GM19397 (cell line): ENCODE measurements around the gene TTC31.
"Not testable (repeated sequence)": the region's sequence is repeated elsewhere in the genome, so short reads cannot be mapped to it uniquely, and the experiment has no call there.

Experiments used
- ATAC-seq: cut with Tn5 transposase; IDR thresholded peaks from one replicate; pipeline ENCODE4 v1.9.1; 2021; ENCODE audit warnings: mild to moderate bottlenecking, moderate library complexity; ENCODE audit not compliant: unreplicated experiment

Gene TTC31

DNA sequence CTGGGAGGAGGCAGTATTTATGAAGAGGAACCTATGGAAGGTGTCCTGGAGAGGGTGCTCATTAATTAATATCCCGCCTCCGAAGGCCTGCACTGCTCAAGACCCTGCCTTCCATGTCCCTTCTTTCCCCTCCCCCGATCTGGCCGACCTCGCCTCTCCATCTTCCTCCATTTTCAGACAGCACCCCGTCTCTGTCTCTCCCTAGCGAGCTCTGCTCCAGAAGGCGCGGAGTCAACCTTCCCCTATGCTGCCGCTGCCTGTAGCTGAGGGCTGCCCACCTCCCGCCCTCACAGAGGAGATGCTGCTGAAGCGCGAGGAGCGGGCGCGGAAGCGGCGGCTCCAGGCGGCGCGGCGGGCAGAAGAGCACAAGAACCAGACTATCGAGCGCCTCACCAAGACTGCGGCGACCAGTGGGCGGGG lies 25.7 kb upstream of the TTC31 start:
- ATAC-seq = no peak

DNA sequence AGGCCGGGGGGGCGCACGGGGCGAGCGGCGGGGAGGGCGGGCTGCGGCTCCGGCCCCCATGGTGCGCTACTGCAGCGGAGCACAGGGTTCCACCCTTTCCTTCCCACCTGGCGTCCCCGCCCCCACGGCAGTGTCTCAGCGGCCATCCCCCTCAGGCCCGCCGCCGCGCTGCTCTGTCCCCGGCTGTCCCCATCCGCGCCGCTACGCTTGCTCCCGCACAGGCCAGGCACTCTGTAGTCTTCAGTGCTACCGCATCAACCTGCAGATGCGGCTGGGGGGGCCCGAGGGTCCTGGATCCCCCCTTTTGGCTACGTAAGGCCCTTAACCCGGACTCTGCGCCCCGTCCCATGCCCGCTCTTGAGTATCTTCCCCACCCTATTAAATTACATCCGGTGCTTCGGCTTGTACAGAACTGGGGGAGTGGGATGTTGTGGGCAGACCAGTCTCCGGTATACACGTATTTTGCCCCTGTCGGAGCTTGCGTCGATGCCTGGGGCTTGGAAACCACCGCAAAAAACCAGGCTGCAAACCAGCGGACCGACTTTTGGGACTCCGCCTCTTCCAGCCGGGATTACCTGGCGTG lies 25.2 kb upstream of the TTC31 start:
- ATAC-seq = peak; percentile 37

DNA sequence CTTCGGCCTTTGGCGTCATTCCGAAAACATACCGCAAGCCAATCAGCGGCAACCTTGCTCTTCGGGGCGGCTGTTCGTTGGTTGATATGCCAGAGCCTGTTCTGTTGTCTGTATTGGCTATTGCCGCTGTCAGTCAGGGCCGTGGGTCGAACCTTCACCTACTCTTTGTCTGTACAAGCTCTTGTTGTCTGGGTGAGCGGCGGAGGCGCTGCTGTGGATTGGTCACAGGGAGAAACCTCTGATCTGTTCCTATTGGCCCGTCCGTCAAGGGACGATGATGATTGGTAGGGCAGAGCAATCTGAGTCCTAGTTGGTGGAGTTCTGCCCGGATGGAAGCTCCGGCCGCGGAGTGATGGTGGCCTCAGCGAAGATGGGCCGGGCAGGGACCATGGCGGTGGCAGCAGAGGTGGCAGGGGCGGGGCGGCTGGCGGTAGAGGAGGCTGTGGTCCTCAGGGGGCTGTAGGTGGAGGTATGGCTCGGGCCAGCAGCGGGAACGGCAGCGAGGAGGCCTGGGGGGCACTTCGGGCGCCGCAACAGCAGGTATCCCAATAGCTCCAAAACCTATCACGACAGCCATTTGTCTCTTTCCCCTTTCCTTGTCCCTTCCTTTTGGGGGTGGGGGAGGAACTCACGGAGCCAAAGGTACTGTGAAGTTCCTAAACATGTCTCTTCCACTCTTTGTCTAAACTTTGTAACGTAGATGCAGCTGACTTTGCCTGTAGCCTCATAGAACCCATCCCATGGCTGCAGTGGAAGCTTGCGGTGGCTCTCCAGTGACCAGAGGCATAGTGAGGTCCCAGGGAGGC lies 24.5 kb upstream of the TTC31 start, which contains the start of gene WBP1:
Gene WBP1, plus strand, starts transcription at position 307 of the 806 bp plus-strand sequence. Its CDS starts 165 bp downstream, at position 472.
- peak; percentile 78 for ATAC-seq

DNA sequence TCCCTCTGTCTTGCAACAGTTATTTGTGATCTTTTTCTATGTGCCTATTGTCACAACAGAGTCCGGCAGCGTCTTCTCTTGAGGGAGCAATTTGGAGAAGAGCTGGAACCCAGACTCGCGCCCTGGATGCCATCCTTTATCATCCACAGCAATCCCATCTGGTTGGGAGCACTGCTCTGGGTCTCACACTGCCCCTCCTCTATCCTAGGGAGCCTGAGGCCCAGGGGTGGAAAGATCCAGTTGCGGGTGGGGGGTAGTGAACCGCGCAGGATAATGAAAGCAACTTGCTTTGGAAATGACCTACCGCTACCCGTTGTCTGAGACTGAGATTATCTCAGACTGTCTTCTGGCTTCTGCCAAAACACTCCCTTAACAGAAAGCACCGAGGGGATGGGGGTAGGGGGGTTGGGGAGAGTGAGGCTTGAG lies 23.9 kb upstream of the TTC31 start:
- ATAC-seq = no peak

DNA sequence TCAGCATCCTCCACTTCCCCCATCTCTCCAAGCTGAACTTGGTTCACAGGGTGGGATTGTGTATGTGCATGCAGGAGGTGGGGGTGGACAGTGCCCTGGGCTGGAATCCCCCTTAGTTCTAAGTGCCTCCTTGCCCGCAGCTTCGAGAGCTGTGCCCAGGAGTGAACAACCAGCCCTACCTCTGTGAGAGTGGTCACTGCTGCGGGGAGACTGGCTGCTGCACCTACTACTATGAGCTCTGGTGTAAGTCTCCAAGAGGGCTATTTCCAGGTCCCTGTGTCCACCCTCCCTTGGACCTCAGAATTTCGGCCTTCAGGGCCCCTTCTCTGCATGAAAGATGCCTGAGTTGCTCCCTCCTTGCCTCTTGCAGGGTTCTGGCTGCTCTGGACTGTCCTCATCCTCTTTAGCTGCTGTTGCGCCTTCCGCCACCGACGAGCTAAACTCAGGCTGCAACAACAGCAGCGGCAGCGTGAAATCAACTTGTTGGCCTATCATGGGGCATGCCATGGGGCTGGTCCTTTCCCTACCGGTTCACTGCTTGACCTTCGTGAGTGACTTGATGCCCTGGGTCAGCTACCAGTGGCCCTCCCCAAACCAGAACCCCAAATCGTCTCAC lies 23.3 kb upstream of the TTC31 start:
- ATAC-seq = not testable (repeated sequence)

DNA sequence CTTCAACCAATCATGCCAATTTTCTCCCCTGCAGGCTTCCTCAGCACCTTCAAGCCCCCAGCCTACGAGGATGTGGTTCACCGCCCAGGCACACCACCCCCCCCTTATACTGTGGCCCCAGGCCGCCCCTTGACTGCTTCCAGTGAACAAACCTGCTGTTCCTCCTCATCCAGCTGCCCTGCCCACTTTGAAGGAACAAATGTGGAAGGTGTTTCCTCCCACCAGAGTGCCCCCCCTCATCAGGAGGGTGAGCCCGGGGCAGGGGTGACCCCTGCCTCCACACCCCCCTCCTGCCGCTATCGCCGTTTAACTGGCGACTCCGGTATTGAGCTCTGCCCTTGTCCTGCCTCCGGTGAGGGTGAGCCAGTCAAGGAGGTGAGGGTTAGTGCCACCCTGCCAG lies 22.7 kb upstream of the TTC31 start:
- not testable (repeated sequence) for ATAC-seq

DNA sequence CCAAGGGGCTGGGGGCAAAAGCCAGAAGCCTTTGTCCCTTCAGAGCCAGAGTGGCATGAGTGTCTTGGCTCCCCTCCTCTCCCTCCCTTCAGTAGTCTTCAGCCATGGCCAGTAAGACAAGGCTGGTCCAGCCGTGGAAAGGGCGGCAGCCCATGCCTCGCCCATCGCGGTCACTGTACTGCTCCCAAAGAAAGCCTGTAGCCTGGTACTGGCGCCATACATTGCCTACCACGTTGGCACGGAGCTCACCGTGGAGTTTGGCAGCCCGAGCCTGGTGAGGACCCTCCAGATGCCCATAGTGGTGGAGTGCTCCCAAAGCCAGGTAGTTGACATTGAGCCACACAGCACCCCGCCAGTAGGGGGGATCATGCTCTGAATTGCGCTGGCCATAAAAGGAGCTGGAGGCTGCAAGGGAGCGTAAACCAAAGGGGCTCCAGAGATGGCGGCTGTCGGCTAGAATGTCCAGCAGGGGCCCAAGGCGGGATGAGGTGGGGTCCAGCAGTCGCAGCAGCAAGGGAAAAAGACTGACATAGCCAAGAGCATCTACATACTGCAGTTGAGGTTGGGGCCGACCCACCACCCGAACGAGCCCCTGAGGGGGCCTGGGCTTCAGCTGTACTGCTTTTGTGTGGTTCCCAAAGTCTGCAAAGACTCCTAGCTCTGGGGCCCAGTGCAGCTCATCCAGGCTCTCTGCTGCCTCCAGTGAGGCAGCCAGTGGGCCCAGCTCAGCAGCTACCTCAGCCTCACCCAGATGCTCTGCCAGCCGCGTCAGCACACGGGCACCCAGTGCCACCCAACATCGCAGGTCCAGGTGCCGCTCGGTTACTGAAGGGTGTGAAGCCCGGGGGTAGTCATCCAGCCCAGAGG lies 21.5 kb upstream of the TTC31 start:
- no peak for ATAC-seq

DNA sequence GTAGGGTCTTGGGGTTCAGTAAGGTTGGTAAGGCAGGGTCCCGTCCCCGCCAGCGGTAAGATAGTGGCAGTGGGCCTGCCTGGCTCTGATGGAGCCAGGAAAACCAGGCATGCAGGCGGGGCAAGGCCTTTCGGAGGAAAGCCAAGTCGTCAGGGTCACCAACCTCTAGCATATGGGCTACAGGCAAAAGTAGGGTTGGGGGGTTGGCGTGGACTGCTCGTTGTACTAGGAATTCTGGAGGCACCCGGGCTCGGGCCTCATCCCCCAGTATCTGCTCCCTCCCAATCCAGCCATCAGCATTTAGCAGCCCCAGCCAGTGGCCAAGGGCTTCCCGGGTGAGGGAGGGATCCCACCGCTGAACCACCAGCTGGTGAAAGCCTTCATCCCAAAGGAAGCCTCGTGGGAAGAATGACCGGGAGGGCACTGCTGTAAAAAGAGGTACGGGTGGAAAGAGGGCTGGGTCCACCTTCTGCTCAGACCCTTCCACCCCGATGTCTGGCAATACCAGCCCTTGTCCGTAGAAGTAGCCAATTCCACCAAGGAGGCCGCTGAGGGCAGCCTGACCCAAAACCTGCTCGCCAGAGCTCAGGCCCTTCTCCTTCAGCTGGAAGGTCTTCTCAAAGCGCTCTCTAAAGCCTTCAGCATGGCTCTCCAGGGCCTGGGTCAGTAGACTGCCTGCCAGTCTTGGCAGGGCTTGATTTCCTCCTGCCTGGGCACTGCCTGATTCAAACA lies 20.7 kb upstream of the TTC31 start:
- ATAC-seq = no peak

DNA sequence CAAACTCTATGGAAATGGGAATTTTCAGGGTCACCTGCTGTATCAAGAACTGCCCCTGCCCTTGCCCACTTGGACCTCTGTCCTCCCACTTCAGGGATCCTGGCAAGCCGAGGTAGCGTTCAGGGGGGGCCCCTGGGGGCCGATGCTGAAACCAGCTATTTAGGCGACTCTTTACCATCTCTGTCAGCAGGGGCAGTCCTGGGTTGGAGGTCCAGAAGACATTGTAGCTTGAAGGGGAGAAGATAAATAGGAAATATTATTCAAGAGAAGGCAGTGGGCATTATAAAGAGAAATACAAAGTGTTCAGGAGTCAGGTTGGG lies 20.1 kb upstream of the TTC31 start:
- ATAC-seq = no peak

DNA sequence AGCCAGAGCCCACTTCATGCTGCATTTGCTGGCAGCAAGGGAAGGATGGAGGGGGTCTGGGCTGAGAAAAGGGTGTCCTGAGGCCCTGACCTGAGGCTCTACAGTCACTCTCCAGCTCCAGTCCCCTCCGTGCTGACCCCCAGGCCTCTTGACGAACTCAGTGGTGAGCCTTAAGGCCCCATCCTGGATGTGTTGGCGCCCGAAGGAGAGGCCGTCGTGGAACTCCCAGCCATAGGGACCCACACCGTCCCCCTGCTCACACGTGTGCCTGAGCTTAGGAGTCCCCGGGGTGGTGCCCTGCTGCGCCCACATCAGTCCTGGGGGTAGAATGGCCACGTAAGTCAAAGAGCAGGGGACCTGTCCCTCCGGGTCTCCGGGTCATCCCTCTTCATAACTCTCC lies 18.5 kb upstream of the TTC31 start:
- no peak for ATAC-seq

DNA sequence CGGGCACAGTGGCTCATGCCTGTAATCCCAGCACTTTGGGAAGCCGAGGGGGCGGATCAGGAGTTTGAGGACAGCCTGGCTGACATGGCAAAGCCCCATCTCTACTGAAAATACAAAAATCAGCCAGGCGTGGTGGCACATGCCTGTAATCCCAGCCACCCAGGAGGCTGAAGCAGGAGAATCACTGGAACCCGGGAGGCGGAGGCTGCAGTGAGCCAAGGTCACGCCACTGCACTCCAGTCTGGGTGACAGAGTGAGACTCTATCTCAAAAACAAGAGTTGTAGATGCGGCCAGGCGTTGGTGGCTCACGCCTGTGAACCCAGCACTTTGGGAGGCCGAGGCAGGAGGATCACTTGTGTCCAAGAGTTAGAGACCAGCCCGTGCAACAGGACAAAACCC lies 12.1 kb upstream of the TTC31 start:
- not testable (repeated sequence) for ATAC-seq

DNA sequence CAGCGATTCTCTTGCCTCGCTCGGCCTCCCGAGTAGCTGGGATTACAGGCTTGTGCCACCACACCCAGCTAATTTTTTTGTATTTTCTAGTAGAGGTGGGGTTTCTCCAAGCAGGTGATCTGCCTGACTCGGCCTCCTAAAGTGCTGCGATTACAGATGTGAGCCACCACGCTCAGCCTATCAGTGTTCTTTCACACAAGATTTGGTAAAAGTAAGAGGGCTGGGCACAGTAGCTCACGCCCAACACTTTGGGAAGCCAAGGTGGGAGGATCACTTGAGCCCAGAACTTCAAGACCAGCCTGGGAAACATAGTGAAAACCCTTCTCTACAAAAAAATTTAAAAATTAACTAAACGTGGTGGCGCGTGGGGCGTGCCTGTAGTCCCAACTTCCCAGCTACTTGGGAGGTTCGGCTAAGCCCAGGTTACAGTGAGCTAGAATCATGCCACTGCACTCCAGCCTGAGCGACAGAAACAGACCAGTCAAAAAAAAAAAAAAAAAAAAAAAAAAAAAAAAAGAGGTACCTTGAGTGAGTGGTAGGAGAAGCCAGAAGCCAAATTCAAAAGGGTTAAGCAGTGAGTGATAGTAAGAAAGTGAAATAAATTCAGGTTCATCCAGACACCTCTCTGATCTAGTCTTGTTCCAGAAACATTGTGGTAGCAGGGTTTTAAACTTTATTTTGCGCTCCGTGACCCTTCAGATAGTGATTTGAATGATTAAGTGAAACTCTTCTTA lies 11.4 kb upstream of the TTC31 start:
- ATAC-seq = no peak

DNA sequence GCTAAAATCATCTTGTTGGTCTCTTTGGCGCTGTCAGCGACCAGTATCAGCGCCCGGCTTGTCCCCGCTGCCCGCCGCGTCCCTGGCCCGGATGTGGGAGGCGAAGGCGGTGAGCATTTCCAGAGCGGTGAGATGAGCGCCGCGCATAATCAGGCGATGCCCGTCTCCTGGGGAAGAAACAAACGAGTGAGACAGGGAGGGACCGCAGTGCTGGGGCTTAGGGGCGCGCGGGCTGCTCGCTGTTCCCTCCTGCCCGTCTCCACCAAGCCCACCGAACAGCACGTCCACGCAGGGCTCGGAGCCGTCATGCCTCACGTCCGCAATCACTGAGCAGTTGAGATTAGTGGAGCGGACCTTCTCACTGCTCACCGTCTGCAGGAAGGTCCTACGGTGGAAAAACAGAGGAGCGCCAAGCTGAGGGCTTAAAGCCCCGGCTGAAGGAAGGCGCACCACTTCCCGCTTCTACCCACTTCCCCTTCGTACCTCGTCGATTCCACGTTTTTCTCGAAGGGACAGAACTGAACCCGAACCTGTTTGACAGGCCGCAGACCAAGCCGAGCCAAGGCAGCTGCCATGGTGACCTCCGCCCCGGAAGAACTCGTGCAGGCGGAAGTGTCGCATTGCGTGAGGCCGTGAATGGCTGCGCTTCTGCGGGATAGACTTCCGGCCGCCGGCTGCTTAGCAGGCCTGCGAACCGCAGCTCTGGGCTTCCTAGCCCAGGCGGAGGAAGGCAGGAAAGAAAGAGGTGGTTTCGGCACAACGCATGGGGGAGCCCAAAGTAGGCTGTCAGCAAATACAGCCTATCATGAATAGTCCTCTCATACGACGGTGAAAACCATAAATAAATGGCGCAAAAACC lies 10.6 kb upstream of the TTC31 start, which contains the start of gene MRPL53:
Gene MRPL53, minus strand, starts transcription at position 595 of the 859 bp plus-strand sequence. Its CDS starts 20 bp downstream, at position 575.
- ATAC-seq = peak; percentile 83

DNA sequence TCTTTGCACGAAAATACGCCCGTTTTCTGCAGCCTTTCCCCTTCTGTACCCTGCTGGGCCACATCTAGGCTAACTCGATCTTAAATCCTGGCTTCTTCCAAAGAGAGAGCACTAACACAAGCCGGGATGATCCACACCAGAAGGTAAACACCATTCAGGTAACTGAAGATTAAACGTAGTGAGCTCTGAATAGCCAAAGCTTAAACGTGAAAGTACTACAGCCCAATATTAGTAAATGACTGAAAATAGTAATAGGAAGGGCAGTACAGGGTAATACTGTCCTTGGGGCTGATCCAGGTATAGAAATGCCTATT lies 10.0 kb upstream of the TTC31 start:
- ATAC-seq = no peak

DNA sequence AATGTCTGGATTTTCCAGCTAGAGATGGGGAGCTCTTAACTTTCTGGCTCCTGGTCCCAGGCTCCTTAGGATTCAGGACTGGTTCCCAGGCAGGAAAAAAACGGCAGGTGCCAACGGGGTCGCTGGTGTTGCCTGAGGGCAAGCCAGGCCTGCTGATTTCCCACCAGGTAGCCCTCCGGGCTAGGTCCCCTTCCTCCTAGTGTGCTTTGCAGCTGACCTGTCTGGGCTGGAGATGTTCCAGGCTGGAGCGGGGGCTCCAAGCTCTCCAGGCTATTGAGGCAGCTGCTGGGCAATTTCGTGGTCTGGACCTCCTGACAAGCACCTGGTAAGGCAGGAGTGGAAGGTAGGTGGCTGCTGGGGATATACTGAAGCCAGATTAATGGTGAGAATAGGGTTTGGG lies 8.4 kb upstream of the TTC31 start:
- ATAC-seq = no peak

DNA sequence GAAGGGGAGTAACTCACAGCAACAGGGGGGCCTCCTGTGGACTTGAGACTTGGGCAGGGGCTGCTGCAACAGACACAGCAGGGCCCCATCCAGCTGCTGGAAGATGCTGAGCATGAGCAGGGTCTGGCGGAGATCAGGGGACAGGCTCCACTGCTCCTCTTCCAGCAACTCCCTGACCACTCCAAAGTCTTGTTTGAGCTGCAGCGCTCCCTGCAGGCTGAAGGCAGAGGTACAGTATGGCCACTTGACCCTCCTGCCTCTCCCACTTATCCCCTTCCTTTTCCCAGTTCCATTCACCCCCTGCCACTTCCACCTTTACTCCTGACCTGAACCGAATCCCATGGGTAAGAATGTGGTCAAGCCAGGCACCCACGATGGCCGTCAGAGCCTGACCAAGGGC lies 8.0 kb upstream of the TTC31 start:
- no peak for ATAC-seq

DNA sequence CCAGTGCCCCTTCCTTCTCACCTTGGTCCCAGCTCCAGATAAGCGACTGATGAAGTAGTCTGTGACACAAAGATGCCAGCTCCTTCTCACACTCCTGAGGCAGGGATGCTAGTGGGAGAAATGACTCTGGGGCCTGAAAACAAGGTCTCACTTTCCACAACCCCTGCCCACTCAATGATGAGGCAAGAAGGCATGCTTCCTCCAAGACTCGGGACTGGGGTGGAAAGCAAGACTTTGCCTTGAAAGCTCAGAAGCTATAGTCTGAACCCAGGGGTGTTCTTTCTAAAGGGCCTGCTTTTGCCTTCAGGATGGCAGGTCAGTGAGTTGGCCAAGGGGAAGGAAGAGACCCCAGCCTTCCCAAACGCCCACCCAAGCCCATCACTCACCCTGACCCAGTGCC lies 1.4 kb upstream of the TTC31 start:
- ATAC-seq = no peak

DNA sequence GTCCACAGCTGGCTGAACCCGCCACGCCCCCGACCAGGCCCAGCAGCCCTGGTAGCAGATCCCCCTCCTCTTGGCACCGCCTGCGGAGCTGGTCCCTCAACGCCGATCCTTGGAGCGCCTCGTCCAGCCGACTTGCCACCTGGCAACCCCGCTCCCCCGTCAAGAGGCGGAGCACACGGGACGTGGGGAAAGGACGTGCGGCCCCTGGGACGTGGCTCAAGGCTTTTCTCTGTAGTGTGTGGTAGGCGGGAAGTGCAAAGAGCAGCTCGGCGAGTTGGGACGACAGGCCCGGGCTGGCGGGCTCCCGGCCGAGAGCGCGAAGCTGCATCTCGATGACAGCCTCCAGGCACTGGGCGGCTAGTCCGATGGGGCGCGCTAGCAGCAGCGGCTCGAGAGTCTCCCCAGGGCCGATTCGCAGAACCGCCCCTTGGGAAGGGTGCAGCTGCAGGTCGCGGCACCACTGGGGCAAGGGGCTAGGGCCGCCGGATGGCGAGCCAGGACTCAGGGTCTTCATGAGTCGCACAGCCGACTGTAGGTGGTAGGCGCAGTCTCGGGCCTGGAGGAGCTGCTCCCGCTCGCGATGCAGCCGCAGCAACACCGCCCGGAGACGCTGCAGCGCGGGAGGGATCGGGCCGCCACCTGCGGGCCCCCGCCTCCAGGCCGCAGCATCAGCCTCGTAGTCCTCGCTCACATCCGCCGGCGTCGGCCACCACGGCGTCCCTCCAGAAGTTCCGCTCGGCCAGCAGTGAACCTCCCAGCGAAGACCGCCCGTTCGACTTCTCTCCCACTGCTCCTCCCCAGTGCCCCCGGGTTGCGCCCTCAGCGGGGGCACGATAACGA lies 700 bp upstream of the TTC31 start:
- ATAC-seq = peak; percentile 51
